T follicular helper cell (primary cell): ENCODE data around the gene FSIP1.

Experiments used
- DNase-seq: peaks from one replicate; pipeline ENCODE4 v3.0.0-alpha.2; 2020; ENCODE audit warnings: low read depth

FSIP1 gene

DNA sequence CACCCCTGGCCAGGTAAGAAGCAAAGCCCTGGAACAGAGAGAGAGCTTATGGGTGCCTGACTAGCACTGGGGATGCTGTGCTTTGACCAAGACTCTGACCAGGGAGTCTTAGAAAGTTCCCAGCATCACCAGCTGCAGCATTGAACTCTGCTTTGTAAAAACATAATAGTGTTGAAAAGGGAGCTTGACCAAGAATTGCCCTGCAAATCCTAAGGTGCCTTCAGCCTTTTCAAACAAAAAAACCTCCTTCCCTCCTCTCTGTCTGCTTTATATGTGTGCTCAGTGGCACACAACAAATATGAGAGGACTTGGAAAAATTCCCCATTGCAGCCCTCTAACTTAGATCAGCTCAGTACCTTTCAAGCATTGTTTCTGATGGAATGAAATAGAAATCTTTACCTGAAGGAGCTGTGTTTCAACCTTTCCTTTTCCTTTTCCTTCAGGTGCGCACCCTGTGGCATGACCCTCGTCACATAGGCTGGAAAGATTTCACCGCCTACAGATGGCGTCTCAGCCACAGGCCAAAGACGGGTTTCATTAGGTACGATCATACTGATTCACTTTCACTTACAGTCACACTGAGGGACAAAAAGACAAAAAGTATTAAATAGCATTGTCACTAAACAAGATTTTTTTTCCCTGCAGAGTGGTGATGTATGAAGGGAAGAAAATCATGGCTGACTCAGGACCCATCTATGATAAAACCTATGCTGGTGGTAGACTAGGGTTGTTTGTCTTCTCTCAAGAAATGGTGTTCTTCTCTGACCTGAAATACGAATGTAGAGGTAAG, 188.8 kb downstream of the FSIP1 start:
- DNase-seq, result no peak

DNA sequence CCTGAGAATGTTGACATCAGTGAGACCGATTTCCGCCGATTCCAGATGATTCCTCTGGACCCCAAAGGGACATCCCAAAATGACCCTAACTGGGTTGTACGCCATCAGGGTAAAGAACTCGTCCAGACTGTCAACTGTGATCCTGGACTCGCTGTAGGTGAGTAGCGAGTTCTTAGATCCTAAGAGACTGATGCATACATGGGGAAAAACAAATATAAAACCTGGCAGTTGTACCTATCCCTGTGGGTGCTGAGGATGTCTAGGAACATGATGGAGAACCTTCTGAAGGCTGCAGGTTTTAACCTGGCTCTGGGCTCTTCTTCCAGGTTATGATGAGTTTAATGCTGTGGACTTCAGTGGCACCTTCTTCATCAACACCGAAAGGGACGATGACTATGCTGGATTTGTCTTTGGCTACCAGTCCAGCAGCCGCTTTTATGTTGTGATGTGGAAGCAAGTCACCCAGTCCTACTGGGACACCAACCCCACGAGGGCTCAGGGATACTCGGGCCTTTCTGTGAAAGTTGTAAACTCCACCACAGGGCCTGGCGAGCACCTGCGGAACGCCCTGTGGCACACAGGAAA, 189.5 kb downstream of the FSIP1 start:
- DNase-seq, result no peak

DNA sequence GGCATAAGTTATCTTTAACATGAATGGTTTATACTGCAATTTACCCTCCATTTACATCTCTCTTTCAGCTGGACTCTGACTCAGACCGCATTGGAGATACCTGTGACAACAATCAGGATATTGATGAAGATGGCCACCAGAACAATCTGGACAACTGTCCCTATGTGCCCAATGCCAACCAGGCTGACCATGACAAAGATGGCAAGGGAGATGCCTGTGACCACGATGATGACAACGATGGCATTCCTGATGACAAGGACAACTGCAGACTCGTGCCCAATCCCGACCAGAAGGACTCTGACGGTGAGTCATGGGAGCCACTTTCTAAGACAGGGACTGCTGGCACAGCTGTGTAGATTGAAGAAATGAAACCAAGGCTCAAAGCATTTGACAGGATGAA, 190.1 kb downstream of the FSIP1 start:
- DNase-seq, result no peak

DNA sequence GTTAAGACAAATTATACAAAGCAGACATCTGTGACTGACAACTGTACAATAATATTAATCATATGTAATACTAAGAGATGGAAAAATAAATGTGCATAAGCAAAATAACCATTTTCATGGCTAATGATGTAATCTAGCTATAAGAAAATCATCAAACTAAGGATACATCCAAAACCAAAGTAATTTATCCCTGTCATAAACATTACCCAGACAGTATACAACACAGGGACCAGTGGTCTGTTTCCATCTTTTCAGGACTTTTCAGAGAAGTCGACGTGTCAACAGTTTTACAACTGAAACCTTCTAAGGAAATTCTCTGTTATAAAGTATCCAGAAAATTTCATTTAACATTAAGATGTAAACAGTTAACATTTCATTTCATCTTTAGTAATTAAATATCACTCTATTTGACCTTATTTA, 190.7 kb downstream of the FSIP1 start:
- DNase-seq, result no peak

DNA sequence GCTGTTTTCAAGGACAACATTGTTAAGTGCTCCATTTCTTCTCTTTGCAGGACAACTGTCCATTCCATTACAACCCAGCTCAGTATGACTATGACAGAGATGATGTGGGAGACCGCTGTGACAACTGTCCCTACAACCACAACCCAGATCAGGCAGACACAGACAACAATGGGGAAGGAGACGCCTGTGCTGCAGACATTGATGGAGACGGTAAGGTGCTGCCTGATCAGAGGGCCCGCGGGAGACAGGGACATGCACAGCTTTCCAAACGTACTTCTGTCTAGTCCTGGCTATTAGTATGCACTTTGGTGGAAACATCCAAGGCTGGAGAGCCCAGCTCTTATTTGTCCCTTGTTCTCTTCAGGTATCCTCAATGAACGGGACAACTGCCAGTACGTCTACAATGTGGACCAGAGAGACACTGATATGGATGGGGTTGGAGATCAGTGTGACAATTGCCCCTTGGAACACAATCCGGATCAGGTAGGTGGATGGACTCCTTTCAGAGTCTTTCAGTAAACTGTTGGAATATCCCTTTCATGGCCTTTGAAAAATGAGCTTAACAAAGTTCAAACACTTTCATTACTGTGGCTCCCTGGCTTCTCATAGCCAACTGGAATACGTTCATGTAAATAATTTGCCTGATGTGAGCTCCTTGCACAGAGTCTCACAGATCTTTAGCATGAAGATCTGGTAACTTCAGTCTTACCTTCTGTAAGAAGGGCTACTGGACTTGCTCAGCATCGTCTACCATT, 191.3 kb downstream of the FSIP1 start:
- no peak for DNase-seq

DNA sequence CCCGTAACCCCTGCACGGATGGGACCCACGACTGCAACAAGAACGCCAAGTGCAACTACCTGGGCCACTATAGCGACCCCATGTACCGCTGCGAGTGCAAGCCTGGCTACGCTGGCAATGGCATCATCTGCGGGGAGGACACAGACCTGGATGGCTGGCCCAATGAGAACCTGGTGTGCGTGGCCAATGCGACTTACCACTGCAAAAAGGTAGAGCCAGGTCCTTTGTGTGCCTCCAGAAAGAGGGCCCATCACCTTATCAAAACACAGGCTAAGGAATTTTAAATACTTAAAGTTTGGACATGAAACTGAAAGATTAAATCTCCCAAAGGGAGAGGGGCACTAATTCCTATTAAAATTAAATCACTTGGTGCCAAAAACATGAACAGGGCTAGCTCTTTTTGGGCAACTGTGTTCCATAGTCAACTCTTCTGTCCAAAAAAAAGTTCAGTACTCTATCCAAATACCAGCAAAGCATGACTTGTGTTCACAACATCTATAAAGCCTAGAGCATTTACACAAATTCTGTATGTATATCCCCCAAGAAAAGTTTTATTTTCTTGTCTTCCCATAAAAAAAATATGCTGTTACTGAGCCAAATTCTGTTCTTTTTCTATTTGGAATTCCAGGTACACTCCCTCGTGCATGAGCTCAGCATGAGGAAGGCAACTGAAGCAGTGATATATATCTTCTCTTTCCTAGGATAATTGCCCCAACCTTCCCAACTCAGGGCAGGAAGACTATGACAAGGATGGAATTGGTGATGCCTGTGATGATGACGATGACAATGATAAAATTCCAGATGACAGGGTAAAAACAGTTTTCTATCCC, 192.6 kb downstream of the FSIP1 start:
- no peak for DNase-seq

DNA sequence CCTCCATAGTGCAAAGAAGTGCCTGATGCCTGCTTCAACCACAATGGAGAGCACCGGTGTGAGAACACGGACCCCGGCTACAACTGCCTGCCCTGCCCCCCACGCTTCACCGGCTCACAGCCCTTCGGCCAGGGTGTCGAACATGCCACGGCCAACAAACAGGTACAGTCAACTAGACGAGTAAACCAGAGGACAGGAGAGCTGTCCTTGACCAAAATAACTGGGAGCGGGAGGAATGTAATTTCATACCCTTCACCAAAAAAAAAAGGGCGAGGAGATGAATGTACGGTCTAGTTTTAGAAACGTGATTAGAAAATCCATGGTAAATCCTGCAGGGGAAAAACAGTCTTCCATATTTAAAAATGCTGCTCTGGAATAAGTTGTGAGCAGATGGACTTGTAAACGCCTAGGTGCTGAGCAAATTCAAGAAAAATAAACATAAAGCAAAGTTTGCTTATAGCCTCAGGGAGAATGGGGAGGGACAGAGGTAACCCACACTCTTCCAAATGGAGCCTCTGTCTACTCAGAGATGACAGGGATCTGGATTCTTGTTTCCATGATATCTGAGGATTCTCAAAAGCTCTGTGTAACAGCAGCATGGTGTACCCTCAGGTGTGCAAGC, 193.3 kb downstream of the FSIP1 start:
- no peak for DNase-seq

DNA sequence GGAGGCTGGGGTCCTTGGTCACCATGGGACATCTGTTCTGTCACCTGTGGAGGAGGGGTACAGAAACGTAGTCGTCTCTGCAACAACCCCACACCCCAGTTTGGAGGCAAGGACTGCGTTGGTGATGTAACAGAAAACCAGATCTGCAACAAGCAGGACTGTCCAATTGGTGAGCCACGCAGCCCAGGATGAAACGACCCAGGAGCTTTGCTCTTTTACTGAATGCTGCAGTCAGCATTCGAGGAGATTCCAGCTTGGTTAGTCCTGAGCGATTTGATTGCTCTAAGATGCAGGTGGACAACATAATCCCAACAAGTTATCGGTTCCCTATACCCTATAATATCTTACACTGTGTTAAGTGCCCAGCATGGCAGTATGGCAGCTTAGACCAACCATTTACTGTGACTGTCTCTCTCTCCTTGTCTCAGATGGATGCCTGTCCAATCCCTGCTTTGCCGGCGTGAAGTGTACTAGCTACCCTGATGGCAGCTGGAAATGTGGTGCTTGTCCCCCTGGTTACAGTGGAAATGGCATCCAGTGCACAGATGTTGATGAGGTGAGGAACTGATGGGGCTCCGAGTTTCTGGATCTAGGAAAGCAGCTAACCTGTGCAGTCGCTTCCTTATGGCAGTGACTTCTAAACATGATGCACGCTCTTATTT, 194.0 kb downstream of the FSIP1 start:
- DNase-seq, result no peak

DNA sequence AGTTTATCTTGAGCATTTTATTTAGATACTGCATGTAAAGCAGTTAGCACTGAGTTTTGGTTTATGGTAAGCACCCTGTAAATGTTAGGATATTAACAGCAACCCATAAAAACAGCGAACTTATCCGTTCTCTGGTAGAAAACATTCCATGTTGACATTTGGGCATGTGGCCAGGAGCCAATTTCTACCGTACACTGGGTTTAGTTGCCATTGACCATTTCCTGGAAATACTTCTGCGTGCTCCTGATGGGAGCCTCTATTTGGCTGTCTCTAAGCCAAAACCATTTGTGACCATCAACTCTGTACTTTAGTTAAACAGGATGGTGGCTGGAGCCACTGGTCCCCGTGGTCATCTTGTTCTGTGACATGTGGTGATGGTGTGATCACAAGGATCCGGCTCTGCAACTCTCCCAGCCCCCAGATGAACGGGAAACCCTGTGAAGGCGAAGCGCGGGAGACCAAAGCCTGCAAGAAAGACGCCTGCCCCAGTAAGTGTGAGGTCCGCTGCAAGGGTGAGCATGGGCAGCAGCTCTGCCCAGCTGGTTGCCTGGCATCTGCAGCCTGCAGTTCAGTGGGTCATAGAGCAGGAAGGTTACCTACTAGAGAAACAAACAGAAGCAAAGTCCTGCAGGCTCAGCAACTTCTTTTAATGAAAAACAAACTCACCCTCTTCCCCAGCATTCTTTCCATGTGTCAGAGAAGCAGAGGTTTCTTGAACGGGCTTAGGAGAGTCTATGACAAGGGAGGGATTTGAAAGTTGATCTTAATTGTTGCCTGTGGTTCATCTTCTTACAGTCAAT, 194.7 kb downstream of the FSIP1 start:
- no peak for DNase-seq

DNA sequence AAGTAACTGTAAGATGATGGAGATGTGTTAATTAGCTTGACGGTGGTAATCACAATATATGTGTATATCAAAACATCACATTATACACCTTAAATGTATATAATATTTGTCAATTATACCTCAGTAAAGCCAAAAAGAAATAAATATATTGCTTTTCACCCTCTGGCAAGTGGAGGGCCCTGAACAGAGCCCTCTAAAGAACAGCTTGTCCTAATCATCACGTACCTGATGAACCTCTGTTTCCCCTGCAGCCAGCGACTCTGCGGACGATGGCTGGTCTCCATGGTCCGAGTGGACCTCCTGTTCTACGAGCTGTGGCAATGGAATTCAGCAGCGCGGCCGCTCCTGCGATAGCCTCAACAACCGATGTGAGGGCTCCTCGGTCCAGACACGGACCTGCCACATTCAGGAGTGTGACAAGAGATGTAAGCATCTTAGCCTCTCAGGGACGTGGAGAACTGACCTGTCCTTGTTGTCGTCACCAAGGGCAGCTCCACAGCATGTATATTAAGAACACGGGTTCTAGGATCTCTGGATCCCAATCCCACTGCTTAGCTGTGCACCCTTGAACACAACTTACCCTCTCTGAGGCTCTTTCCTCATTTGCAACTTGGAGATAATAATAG, 195.4 kb downstream of the FSIP1 start:
- DNase-seq, result no peak

DNA sequence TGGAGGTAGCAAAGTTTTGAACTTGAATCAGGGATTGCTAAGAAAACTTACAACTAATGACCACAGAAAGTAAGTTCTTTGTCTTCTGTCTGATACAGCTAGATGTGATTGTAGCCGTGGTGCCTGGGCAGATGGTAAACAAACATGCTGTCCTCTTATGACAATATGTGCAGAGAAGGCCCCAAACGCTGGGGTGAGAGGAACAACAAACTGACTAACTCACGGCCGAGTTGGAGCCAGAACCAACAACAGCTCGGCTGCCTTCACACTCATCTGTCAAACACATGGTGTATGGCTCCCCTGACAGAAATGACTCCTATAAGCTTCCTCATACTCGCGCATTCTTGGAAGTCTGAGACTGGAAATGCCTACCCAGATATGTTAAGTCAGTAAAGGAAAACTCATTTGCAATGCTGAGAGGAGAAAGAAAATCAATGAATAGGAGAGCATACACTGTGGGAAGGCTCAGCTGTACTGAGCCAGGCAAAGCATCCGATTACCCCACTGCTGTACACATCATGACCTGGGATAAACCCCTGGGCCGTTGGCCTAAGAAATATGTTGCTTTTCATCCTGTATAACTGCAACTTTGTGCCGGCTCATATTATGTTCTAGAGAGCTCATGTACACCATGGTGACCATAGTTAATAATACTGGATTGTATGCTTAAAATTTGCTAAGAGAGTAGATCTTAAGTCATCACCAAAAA, 196.1 kb downstream of the FSIP1 start:
- no peak for DNase-seq

DNA sequence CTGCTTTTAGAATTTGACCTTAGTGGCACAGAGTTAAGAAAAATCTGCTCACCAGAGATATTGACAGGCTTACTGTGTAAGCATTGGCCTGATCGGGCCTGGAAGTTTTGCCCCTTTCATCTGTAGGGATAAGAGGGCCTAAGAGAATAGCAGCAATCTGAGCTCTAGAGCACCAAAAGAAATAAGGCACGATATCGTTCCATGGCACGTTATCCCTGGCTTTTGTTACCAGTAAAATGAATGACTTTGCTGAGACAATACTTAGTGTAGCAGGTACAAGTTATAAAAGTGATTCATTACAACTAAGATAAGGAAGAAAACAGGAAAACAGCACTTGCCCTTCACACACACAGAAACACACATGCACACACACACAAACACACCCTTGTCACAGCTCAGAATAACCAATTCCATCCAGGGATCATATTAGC, 196.8 kb downstream of the FSIP1 start:
- no peak for DNase-seq

DNA sequence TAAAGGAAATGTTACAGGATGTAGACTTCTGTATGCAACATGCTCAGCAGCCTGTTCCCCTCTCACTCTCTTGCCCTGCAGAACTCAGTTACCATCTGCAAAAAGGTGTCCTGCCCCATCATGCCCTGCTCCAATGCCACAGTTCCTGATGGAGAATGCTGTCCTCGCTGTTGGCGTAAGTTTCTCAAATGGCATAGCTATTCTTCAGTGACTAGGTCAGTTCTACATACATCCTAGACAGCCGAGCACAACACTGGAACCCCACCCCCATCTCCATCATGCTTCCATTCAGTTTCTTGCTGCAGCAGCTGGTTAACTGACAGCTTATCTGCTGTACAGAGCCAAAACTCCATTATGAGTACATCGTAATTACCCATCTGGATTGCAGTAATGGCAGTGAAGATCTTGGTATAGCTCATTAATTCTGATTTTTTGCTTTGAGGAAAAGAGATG, 197.2 kb downstream of the FSIP1 start:
- DNase-seq, result no peak

DNA sequence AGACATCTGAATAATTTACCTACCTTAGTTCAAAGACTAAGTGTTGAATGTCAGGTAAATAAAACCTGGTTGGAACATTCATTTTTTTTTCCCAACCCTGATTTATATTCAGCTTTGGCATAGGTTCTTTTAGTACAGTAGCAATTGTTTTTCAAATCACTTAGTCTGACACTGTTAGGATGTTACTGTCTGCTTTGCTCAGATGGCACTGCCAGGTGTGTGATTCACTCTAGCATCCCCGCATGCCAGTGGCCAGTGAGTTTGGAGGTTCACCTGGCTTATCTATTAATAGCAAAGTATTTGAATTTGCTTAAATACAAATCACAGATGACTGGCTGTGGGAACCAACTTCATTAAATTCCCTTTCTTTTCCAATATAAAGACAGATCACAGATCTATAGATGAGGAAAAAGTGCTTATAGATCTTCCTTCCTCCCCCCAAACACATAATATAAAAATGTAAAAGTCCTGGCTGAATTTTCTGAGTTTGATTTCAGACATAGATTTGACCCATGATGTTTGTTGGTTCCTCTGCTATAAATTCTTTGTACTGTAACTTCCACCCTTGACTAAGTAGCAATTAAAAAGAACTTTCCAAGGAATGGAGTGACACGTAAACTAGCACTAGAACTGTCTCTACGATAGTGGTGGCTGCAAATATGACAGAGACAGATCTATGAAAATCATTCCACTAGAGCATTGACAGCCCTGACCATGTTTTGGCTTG, 197.8 kb downstream of the FSIP1 start:
- no peak for DNase-seq

DNA sequence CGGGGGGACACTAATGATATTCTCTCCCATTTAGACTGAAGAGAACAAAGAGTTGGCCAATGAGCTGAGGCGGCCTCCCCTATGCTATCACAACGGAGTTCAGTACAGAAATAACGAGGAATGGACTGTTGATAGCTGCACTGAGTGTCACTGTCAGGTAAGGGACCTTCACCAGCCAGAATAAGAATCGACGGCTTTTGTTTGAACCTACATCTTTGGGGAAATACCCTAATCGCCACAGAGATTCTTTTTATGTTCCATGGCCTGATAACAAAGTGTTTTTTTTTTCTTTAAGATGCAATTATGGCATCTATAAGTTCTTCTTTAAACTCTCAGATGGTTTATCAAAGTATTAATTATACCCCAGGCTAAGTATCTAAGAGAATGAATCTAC, 198.4 kb downstream of the FSIP1 start:
- DNase-seq, result no peak

DNA sequence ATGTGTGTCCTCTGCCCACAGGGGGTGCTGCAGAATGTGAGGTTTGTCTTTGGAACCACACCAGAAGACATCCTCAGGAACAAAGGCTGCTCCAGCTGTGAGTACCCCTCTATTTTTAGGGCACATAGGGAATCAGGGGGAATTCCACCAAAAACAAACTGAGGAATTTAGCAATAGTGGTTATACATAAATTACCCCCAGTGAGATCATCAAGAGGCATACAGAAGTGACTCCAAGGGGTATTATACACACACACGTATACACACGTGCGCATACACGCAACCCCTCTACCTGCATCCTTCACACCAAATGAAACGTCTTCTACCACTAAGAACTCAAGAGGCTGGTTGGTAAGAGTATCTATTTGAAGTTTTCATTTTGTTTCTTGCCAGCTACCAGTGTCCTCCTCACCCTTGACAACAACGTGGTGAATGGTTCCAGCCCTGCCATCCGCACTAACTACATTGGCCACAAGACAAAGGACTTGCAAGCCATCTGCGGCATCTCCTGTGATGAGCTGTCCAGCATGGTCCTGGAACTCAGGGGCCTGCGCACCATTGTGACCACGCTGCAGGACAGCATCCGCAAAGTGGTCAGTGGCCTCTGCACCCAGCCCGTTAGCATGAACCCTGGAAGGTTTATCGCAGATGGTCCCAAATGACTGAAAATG, 198.9 kb downstream of the FSIP1 start:
- no peak for DNase-seq

DNA sequence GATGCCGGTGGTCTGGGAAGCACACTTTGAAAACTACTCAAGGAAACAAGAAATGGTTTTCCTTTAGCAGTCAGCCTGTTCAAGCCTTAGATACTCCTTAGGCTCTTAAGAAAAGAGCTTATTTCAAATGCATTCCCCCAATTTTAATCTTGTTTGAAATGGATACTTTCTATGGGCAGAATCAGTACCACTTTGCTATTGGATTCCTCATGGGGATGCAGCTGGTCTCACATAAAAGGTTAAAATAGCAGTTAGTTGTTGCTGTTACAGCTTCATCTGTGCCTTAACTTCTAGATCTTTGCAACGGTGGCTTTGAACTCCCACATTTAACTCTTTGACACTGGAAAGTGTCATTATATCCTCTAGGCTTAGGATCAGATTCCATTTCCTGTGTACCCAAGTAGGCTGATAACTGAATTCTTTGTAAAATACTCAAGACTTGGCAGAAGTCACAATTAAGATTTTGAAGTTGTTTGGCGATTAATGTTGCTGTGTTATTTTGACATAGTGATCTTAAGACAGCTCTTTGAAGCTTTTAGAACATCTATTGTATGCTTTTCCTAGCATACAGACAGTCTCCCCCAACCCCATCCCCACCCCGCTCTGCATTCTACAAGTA, 199.6 kb downstream of the FSIP1 start:
- DNase-seq, result no peak
